Measurements from ENCODE around the gene INAFM1. TPM values are rescaled to one million over a fixed set of nuclear protein-coding genes. Genes with fewer than 3 reads are reported as not detected.
"Not testable (repeated sequence)": the region's sequence is repeated elsewhere in the genome, so short reads cannot be mapped to it uniquely, and the experiment has no call there.

INAFM1 gene
- total and polyA plus RNA-seq, 8 donors: 1.8 to 48.0 (median 7.7) TPM; not detected in 1

GRCh38 chr19:47243776-47244547 lies 30.7 kb upstream of the INAFM1 start:
- 2 to 3% (median 2%) methylated on average over 29 to 46 of the region's 46 CpGs for WGBS, 5 donors
- TF ChIP-seq EP300 (IDR thresholded peaks at IDR 0.05) (no peak), POLR2A (IDR thresholded peaks at IDR 0.05) (no peak), POLR2AphosphoS5 (IDR thresholded peaks at IDR 0.05) (peak; percentile 68 to 88 (median 71)), CTCF (IDR thresholded peaks at IDR 0.05) (peak in 6 of 7 experiments; percentile 45 to 99 (median 98))
- peak overlapping the region; percentile 23 to 34 (median 26) for H3K4me3 ChIP-seq
- peak; percentile 91 to 98 for DNase-seq
- H3K27ac ChIP-seq: peak overlapping the region; percentile 13 to 80 (median 70)
- no peaks in the 10 kb centered on the region for H3K36me3 ChIP-seq
- peaks cover 45 to 64% (median 54%) of the 10 kb centered on the region in 4 donors for H3K4me1 ChIP-seq
- intact Hi-C loops (cut with DNase I; ENCODE audit: low total_unique reads): no loop called here
- peaks cover 0 to 32% (median 17%) of the 10 kb centered on the region in 3 donors for H3K27me3 ChIP-seq
- H3K9me3 ChIP-seq: no peaks in the 10 kb centered on the region

DNA sequence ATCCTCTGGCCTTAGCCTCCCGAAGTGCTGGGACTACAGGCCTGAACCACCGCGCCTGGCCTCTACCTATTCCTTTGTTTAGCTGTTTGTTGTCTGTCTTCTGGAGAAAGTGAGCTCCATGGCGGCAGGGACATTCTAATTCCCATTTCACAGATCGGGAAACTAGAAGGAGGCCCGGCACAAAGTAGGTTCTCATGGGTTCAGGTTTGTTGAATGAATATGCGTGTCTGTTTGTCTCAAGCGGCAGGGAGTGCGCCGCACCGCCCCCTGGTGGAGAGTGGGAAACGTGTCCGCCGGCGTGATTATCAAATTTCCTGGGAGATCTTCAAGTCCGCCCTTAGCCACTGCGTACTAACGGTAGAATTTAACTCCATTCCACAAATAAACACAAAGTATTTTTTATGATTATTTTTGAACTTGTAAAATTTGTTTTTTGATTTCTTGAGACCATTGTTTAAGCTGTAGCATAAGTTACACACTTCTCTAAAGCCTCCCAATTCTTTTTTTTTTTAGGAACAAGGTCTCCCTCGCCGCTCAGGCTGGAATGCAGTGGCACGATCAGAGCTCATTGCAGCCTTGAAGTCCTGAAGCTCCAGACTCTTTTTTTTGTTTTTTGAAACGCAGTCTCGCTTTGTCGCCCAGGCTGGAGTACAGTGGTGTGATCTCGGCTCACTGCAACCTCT lies 27.2 kb upstream of the INAFM1 start:
- H3K4me3 ChIP-seq: no peak overlapping the region
- intact Hi-C loops (cut with DNase I; ENCODE audit: low total_unique reads): loop anchor here (5.0 kb wide), 1 partner anchor 100 kb away; no protein-coding TSS in a partner anchor
- peak; percentile 85 to 92 for DNase-seq
- no peak overlapping the region for H3K27ac ChIP-seq
- H3K9me3 ChIP-seq: no peaks in the 10 kb centered on the region
- 32 to 35% (median 33%) methylated on average over 25 of the region's 25 CpGs for WGBS, 5 donors
- peaks cover 19 to 39% (median 28%) of the 10 kb centered on the region in 4 donors for H3K4me1 ChIP-seq
- no peaks in the 10 kb centered on the region for H3K36me3 ChIP-seq
- H3K27me3 ChIP-seq: no peaks in the 10 kb centered on the region
- TF ChIP-seq POLR2A (IDR thresholded peaks at IDR 0.05): no peak
- peak in 1 of 3 donors; percentile 34 for TF ChIP-seq POLR2AphosphoS5 (IDR thresholded peaks at IDR 0.05)
- peak in 5 of 7 experiments; percentile 82 to 97 (median 89) for TF ChIP-seq CTCF (IDR thresholded peaks at IDR 0.05)
- no peak for TF ChIP-seq EP300 (IDR thresholded peaks at IDR 0.05)

DNA sequence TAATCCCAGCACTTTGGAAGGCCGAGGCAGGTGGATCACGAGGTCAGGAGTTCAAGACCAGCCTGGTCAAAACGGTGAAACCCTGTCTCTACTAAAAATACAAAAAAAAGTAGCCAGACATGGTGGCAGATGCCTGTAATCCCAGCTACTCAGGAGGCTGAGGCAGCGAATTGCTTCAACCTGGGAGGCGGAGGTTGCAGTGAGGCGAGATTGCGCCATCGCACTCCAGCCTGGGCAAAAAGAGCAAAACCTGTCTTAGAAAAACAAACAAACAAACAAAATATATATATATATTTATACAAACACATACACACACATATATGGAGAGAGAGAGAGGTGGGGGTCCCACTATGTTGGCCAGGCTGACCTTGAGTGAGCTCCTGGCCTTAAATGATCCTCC lies 21.7 kb upstream of the INAFM1 start:
- 78 to 90% (median 89%) methylated on average over 8 of the region's 8 CpGs for WGBS, 5 donors
- intact Hi-C loops (cut with DNase I; ENCODE audit: low total_unique reads); H3K27ac ChIP-seq; H3K4me3 ChIP-seq; DNase-seq; H3K36me3 ChIP-seq; H3K9me3 ChIP-seq; H3K27me3 ChIP-seq: not testable (repeated sequence)
- peaks cover 8 to 24% (median 15%) of the 10 kb centered on the region in 4 donors for H3K4me1 ChIP-seq

DNA sequence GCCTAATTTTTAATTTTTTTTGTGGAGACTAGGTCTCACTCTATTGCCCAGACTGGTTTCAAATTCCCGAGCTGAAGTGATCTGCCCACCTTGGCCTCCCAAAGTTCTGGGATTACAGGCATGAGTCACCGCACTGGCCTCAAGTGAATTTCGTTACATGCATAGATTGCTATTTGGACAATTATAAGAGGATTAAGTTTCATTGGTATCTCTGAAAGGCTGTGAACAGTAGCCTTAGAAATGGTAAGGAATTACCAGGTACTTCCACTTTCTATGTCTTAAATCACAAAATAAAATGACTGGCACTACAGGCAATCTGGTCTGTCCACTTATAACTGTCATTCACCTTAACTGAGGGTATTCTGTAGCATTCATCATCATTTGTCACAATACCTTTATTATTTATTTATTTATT lies 21.2 kb upstream of the INAFM1 start:
- no peak overlapping the region for H3K4me3 ChIP-seq
- whole genome bisulfite sequencing, 5 donors: 72 to 77% (median 76%) methylated on average over 3 of the region's 3 CpGs
- peaks cover 13 to 27% (median 20%) of the 10 kb centered on the region in 4 donors for H3K4me1 ChIP-seq
- TF ChIP-seq CTCF (IDR thresholded peaks at IDR 0.05): no peak
- no peak for TF ChIP-seq POLR2A (IDR thresholded peaks at IDR 0.05)
- TF ChIP-seq EP300 (IDR thresholded peaks at IDR 0.05): no peak
- TF ChIP-seq POLR2AphosphoS5 (IDR thresholded peaks at IDR 0.05): no peak
- no peak overlapping the region for H3K27ac ChIP-seq
- intact Hi-C loops (cut with DNase I; ENCODE audit: low total_unique reads): no loop called here
- no peaks in the 10 kb centered on the region for H3K27me3 ChIP-seq
- DNase-seq: no peak
- no peaks in the 10 kb centered on the region for H3K9me3 ChIP-seq
- H3K36me3 ChIP-seq: peaks cover under 1 to 4% (median 3%) of the 10 kb centered on the region in 4 donors

Measured in stomach (tissue), 9 donors.